Activated CD8-positive, alpha-beta memory T cell treated with anti-CD3 and anti-CD28 coated beads, Interleukin-2, amount 50 U/mL, for 24 hours (primary cell): ENCODE data around the gene TNFSF12.

ENCODE experiments used
- DNase-seq: peaks from one replicate; pipeline ENCODE4 v3.0.0-alpha.2; 2020; ENCODE audit errors: extremely low read depth

The TNFSF12 gene, protein sequence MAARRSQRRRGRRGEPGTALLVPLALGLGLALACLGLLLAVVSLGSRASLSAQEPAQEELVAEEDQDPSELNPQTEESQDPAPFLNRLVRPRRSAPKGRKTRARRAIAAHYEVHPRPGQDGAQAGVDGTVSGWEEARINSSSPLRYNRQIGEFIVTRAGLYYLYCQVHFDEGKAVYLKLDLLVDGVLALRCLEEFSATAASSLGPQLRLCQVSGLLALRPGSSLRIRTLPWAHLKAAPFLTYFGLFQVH

DNA sequence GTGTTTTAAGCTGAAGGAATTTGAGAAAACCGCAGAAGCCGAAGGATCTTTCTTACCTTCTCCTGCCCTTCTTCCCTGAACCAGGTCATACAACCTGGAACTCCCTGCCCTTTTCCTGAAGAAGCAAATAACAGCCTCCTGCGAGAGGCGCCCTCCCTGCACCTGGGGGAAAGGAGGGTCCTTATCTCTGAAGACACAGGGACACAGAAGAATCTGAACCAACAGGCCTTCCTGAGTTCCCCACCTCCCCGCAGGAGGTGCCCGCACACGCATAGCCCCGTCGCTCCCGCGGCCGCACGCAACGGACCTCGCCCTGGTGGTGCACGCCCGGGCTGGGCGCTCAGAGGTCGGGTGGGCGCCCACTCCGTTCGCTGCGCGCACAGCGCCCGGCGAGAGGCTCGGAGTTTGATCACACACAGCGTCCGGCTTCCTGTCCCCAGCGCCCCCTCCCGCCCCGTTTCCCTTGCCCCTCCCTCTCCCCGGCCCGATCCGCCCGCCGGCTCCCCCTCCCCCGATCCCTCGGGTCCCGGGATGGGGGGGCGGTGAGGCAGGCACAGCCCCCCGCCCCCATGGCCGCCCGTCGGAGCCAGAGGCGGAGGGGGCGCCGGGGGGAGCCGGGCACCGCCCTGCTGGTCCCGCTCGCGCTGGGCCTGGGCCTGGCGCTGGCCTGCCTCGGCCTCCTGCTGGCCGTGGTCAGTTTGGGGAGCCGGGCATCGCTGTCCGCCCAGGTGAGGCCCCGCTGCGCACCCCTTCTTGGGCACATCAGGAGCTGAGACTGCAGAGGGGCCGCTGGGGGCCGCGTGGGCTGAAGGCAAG is at the start of gene TNFSF12:
Gene TNFSF12, plus strand, starts transcription at position 474 of the 816 bp plus-strand sequence. Its CDS starts 96 bp downstream, at position 570.
- no peak for DNase-seq

DNA sequence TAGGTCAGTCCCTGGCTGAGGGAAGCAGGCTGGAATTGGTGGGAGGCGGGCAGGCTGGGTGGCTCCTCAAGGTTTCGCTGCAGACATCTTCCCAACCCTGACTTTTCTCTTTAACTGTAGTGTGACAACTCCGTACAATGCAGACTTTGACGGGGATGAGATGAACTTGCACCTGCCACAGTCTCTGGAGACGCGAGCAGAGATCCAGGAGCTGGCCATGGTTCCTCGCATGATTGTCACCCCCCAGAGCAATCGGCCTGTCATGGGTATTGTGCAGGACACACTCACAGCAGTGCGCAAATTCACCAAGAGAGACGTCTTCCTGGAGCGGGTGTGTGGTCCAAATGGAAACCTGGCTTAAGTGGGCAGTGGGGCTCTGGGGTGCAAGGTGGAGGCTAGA is 49.7 kb upstream of the TNFSF12 start:
- DNase-seq, result no peak

DNA sequence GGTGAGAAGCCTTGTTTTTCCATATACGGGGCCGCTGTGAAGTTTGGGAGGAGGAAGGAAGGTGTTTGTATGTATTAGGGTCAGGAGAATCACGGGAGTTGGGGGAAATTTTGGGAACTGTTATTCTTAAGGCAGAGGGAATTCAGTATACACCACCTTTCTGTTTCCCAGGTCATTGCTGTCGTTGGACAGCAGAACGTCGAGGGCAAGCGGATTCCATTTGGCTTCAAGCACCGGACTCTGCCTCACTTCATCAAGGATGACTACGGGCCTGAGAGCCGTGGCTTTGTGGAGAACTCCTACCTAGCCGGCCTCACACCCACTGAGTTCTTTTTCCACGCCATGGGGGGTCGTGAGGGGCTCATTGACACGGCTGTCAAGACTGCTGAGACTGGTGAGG is 47.1 kb upstream of the TNFSF12 start:
- no peak for DNase-seq

DNA sequence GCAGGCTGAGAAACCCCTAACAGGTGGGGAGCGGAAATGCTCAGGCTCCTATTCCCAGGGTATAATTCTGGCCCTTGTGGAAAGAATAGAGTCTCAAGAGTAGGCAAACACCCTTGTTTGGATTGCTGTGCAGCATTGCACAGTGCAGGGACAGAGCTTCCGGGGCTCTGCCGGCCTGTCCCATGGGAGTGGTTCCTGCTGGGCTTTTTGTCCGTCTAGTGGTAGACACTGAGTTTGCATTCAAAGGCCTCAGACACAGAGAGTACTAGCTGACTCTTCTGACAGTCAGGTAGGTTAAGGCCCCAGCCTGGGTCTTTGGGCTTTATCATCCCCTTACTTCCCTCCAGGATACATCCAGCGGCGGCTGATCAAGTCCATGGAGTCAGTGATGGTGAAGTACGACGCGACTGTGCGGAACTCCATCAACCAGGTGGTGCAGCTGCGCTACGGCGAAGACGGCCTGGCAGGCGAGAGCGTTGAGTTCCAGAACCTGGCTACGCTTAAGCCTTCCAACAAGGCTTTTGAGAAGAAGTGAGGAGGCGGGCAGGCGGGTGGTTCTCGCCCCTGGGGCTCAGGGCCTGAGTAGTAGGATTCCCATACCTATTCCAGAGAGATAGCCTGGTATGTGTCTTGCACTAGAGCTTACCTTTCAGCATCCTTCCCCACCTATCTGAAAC is 46.5 kb upstream of the TNFSF12 start:
- no peak for DNase-seq

DNA sequence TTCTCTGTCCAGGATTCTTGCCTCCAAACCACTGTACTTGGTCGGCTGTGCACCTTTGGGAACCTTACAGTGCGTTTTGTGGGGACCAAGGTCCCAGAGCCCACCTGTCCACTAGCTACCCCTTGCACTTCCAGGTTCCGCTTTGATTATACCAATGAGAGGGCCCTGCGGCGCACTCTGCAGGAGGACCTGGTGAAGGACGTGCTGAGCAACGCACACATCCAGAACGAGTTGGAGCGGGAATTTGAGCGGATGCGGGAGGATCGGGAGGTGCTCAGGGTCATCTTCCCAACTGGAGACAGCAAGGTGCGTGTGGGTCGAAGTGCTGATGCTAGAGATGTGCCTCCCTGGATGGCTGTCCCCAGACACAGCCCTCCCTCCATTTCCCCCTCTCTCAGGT is 45.9 kb upstream of the TNFSF12 start:
- no peak for DNase-seq

DNA sequence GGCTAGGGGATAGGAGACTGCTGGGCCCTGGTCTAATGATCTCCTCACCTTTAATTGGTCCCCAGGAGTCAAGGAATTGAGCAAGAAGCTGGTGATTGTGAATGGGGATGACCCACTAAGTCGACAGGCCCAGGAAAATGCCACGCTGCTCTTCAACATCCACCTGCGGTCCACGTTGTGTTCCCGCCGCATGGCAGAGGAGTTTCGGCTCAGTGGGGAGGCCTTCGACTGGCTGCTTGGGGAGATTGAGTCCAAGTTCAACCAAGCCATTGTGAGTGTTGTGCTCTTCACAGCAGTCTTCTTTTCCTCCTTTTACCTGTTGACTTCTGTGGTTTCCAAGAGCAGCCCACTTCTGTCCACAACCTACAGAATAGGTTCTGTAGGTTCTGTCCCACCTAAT is 45.3 kb upstream of the TNFSF12 start:
- no peak for DNase-seq

DNA sequence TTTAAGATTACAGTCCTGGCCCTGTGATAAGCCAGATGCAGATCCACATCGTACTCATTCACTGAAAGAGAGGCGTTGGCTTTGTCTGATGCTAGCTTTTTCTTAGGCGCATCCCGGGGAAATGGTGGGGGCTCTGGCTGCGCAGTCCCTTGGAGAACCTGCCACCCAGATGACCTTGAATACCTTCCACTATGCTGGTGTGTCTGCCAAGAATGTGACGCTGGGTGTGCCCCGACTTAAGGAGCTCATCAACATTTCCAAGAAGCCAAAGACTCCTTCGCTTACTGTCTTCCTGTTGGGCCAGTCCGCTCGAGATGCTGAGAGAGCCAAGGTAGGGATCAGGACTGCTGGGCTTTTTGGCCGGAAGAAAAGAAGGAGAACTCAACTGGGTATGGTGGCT is 40.7 kb upstream of the TNFSF12 start:
- no peak for DNase-seq

DNA sequence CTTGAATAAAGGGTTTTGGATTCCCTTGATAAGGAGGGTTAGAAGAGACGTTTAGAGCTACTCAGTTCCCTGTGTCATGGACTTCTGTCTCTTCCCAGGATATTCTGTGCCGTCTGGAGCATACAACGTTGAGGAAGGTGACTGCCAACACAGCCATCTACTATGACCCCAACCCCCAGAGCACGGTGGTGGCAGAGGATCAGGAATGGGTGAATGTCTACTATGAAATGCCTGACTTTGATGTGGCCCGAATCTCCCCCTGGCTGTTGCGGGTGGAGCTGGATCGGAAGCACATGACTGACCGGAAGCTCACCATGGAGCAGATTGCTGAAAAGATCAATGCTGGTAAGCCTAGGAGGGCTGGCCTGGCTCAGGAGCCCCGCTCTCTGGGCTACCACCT is 40.0 kb upstream of the TNFSF12 start:
- DNase-seq, result no peak

DNA sequence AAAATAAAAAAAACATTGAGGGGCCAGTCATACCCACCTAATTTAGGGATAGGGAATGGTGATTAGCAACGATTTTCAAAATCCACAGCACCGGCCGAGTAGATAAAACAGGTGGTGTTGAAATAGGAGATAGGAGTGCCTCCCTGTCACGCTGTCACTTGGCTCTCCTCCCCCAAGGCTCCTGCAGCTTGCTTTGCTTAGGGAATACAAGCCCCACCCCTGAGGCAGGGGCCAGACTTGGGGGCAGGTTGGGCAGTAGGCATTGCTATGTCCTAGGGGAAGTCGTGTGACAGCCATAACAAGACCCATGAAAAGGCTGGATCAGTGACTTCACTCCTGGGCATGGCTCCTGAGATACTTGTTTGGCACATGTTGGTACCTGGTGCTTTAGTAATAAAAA is 38.9 kb upstream of the TNFSF12 start:
- no peak for DNase-seq

DNA sequence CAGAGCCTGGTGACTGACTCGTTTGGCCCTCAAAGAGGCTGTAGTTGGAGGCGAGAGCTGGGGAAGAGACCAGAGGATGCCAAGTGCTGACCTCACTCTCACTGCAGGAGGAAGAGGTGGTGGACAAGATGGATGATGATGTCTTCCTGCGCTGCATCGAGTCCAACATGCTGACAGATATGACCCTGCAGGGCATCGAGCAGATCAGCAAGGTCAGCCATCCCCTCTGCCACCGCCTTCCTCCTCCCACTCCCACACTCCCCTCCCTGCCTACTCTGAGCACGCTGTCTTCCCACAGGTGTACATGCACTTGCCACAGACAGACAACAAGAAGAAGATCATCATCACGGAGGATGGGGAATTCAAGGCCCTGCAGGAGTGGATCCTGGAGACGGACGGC is 37.8 kb upstream of the TNFSF12 start:
- DNase-seq, result no peak

DNA sequence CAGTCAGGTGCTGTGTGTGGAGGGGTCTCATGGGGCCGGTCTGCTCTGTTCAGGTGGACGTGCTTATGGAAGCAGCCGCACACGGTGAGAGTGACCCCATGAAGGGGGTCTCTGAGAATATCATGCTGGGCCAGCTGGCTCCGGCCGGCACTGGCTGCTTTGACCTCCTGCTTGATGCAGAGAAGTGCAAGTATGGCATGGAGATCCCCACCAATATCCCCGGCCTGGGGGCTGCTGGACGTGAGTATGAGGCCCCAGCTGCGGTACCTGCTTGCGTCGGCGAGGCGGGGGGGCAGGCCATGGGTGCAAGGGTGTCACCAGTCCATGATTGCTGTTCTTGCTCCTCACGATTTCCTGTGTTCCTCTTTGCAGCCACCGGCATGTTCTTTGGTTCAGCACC is 36.8 kb upstream of the TNFSF12 start:
- no peak for DNase-seq

DNA sequence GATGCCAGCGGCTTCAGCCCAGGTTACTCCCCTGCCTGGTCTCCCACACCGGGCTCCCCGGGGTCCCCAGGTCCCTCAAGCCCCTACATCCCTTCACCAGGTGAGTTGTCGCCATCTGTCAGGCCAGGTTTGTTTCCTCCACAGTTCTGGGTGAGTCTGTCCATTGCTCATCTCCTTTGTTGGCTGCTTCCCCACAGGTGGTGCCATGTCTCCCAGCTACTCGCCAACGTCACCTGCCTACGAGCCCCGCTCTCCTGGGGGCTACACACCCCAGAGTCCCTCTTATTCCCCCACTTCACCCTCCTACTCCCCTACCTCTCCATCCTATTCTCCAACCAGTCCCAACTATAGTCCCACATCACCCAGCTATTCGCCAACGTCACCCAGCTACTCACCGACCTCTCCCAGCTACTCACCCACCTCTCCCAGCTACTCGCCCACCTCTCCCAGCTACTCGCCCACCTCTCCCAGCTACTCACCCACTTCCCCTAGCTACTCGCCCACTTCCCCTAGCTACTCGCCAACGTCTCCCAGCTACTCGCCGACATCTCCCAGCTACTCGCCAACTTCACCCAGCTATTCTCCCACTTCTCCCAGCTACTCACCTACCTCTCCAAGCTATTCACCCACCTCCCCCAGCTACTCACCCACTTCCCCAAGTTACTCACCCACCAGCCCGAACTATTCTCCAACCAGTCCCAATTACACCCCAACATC is 35.9 kb upstream of the TNFSF12 start:
- DNase-seq, result no peak

DNA sequence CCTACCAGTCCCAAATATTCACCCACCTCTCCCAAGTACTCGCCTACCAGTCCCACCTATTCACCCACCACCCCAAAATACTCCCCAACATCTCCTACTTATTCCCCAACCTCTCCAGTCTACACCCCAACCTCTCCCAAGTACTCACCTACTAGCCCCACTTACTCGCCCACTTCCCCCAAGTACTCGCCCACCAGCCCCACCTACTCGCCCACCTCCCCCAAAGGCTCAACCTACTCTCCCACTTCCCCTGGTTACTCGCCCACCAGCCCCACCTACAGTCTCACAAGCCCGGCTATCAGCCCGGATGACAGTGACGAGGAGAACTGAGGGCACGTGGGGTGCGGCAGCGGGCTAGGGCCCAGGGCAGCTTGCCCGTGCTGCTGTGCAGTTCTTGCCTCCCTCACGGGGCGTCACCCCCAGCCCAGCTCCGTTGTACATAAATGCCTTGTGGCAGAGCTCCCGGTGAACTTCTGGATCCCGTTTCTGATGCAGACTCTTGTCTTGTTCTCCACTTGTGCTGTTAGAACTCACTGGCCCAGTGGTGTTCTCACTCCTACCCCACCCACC is 34.9 kb upstream of the TNFSF12 start:
- no peak for DNase-seq

DNA sequence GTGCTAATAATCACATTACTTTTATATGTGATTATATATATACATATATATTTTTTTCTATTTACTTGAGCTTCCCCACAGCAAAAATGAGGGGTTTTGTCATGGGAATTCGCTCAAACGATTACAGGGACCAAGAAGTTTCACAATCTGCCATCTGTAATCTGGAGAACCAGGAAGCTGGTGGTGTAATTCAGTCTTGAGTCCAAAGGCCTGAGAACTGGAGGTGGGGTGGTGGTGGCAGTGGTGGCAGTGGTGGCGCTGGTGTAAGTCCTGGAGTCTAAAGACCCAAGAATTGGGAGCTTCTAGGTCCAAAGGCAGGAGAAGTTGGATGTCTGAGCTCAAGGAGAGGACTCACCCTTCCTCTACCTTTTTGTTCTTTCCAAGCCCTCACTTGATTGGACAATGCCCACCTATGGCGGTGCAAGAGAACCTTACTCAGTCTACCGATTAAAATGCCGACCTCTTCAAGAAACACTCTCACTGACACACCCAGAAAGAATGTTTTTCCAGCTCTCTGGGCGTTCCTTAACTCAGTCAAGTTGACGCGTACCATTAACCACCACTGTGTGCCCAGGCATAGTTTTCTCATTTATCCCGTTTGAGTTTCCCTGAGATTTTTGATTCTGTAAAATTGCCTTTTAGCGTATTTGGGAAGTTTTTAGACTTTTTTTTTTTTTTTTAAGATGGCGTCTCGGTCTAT is 32.8 kb upstream of the TNFSF12 start:
- DNase-seq, result no peak

DNA sequence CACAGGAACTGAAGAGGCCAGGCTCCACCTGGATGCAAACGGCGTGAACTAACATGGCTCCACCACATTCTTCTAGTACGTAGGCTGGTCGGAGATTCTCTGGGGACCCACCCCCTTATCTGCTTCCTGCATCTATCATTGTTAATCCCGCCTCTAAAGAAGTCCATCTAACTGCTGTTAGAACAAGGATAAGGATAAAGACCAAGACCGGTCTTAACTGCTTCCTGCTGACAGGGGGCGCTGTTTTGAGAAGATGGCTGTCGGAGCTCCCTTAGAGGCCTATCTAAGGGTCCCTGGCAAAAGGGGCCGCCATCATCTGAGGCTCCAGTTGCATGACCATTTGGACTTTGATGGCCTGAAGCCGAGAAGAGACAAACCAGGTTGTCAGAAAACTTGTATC is 25.8 kb upstream of the TNFSF12 start:
- peak; percentile 17 for DNase-seq

DNA sequence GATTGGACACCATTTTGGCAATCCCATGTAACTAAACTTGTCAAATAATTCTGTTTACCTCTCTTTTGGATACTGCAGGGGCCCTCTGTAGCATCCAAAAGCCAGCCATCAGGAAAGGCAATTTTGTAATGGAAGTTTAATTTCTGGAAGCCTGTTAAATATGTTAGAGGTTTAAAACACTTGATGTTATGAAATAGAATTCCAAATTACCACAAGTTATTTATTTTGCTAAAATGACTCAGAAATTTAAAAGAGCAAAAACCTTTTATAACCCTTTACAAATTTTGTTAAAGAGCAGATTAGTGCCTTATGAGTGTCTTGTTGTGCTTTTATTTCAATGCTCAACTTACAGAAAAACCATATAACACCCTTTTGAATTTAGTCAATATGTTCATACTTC is 20.0 kb upstream of the TNFSF12 start:
- no peak for DNase-seq

DNA sequence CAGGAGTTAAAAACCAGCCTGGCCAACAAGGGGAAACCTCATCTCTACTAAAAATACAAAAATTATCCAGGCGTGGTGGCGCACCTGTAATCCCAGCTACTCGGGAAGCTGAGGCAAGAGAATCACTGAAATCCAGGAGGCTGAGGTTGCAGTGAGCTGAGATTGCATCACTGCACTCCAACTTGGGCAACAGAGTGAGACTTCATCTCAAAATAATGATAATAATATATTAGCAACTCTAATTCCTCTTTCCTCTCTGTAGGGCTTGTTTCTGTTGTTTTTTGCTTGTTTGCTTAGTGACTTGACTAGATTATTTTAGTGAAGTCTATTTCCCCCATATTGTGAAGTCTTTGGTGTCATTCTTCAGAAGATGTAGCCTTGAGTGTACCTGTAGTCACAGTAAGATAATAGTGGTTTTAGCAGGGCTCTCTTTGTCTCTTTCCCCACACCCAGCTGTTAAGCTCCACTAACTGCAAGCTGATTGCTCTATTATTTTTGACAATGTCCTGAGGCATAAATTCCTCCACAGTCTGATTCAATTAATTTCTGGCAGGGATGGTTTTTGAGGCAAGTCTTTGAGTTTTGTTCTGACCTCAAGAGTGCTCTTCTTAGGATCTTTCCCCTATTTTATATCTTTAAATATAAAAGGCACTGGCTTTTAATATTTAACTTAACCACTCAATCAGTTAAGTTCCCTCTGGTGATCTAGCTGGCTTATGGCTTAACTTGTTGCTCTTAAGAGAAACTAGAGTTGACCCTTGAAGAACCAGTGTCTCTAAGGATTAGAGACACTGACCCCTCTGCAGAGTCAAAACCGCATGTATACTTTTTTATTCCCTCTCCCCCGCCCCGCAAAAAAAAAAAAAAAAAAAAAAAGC is 18.6 kb upstream of the TNFSF12 start:
- DNase-seq, result no peak

DNA sequence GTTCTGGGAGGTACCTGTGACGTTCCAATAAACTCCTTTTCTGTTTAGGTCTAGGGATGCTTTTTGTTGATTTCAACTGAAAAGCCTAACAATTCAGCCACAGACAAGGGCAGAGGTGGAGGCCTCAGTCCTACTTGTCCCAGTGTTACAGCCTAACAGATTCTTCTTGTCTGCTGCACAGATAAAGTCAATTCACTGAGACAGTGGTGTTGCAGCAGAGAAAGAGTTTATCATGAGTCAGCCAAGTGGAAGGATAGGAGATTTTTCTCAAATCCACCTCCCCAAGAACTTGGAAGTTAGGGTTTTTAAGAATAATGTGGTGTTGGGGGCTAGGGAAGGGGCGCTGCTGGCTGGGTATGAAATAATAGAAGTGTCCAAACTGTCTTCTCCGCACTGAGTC is 10.8 kb upstream of the TNFSF12 start:
- DNase-seq, result no peak

DNA sequence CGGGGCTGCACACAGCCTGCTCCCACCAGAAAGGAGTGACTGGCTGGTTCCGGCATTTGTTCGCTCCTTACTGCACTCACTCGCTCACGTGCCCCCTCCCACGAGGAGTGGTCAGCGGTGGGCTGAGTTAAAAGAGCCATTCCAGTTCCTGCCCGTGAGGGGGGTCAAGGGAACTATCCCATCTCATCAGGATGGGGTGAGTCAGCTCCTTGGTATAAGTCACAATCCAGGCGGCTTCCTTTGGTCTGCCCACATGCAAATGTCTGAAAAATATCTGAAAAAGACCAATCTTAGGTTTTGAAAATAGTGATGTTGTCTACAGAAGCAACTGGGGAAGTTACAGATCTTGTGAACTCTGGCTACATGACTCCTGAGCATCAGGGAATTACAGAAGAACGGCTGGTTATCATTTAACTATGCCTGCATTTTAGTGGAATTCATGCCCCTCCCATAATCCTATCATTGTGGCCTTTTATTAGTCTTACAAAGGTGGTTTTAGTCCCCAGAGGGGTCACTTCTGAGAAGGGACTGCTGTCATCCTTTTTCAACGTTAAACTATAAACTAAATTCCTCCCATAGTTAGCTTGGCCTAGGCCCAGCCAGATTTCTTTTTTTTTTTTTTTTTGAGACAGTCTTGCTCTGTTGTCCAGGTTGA is 9.8 kb upstream of the TNFSF12 start:
- DNase-seq, result no peak
